Lung (tissue), 12 donors: ENCODE results near the gene GCNA. TPM values are rescaled to one million over a fixed set of nuclear protein-coding genes. Genes with fewer than 3 reads are reported as not detected.

Experiments used
- ATAC-seq: fragments of 200-7000 bp; cut with Tn5 transposase; one replicate; pipeline ENCODE4 v1.9.1; 2020; ENCODE audit warnings: moderate number of reproducible peaks; ENCODE audit not compliant: insufficient read depth, low FRiP score
- DNase-seq, 3 donors: peaks; one replicate each; pipeline ENCODE4 v3.0.0-alpha.2; 2013 to 2017
- H3K27ac ChIP-seq, 2 donors: one replicate each; pipeline ENCODE4 v1.5.1; 2013; ENCODE audit warnings: mild to moderate bottlenecking in 2 of 2, moderate library complexity in 2 of 2, control low read depth in 1 of 2, inconsistent platforms in 1 of 2, low read depth in 1 of 2, low read length in 1 of 2
- H3K27me3 ChIP-seq, 3 donors: one replicate each; pipeline ENCODE4 v1.5.1; 2013; ENCODE audit warnings: low read length in 2 of 3; ENCODE audit not compliant: control insufficient read depth in 3 of 3, insufficient read depth in 3 of 3
- H3K36me3 ChIP-seq, 4 donors: one replicate each; pipeline ENCODE4 v1.5.1; 2013; ENCODE audit warnings: low read length in 4 of 4, mild to moderate bottlenecking in 1 of 4, moderate library complexity in 1 of 4; ENCODE audit not compliant: control insufficient read depth in 4 of 4, insufficient read depth in 4 of 4
- H3K4me1 ChIP-seq, 5 donors: one replicate each; pipeline ENCODE4 v1.5.1; 2013; ENCODE audit warnings: low read length in 5 of 5, mild to moderate bottlenecking in 2 of 5, moderate library complexity in 1 of 5; ENCODE audit not compliant: control insufficient read depth in 5 of 5, insufficient read depth in 5 of 5
- H3K4me3 ChIP-seq: one replicate; pipeline ENCODE4 v1.5.1; 2013; ENCODE audit warnings: mild to moderate bottlenecking, control low read depth, moderate library complexity
- H3K9ac ChIP-seq, 2 donors: one replicate each; pipeline ENCODE4 v1.5.1; 2013; ENCODE audit warnings: low read length in 2 of 2, control low read depth in 1 of 2; ENCODE audit not compliant: insufficient read depth in 1 of 2
- H3K9me3 ChIP-seq, 4 donors: one replicate each; pipeline ENCODE4 v1.5.1; 2013; ENCODE audit warnings: low read length in 3 of 4, mild to moderate bottlenecking in 1 of 4, moderate library complexity in 1 of 4; ENCODE audit not compliant: control insufficient read depth in 4 of 4, insufficient read depth in 3 of 4
- whole genome bisulfite sequencing, 2 donors: extraction: QIAGEN DNeasy Blood & Tissue Kit; methylation state at CpG; one replicate each; pipeline ENCODE4 v1.1.7; 2013; 5-methylcytosine and 5-hydroxymethylcytosine counted together
- polyA plus RNA-seq, 2 donors: library from polyadenylated mRNA; stranded (reverse); fragments of 200-250 nt; gene quantifications; one replicate each; pipeline ENCODE4 v1.2.1, GENCODE V29; 2013
- total RNA-seq, 2 donors: library from RNA; depleted of rRNA in 1 of 2; stranded (reverse); fragments of >200 nt in 1 of 2; gene quantifications; one replicate each; pipeline ENCODE4 v1.2.1, GENCODE V29; 2014 to 2021
- TF ChIP-seq, protein P1 (sequence below): IDR thresholded peaks from 2 replicates; pipeline ENCODE4 v1.5.1; 2012; ENCODE audit warnings: mild to moderate bottlenecking; ENCODE audit errors: control extremely low read depth, extremely low read depth
- donor health status: control.
- donor health status: control.
- donor health status: Bipolar disorder and iron deficiency.
- donor health status: healthy.
- donor health status: DM: yes; HTN: yes; CAD: no.

Gene GCNA
- total and polyA plus RNA-seq, 4 donors = 0.92 to 3.7 (median 1.8) TPM

- H3K27ac ChIP-seq = no peak overlapping the region
- H3K9ac ChIP-seq = no peak overlapping the region
- H3K9me3 ChIP-seq = peaks cover 0 to 4% (median 0%) of the 10 kb centered on the region in 4 donors
- peaks cover 0 to 2% (median 0%) of the 10 kb centered on the region in 5 donors for H3K4me1 ChIP-seq
- DNase-seq = no peak
- H3K36me3 ChIP-seq = peaks cover 0 to 13% (median 5%) of the 10 kb centered on the region in 4 donors
- H3K27me3 ChIP-seq = peaks cover 0 to 2% (median 0%) of the 10 kb centered on the region in 3 donors
- 86 to 94% methylated on average over 4 to 10 of the region's 10 CpGs for WGBS, 2 donors
- H3K4me3 ChIP-seq = no peak overlapping the region
- no peak for ATAC-seq
- TF ChIP-seq, protein P1, sequence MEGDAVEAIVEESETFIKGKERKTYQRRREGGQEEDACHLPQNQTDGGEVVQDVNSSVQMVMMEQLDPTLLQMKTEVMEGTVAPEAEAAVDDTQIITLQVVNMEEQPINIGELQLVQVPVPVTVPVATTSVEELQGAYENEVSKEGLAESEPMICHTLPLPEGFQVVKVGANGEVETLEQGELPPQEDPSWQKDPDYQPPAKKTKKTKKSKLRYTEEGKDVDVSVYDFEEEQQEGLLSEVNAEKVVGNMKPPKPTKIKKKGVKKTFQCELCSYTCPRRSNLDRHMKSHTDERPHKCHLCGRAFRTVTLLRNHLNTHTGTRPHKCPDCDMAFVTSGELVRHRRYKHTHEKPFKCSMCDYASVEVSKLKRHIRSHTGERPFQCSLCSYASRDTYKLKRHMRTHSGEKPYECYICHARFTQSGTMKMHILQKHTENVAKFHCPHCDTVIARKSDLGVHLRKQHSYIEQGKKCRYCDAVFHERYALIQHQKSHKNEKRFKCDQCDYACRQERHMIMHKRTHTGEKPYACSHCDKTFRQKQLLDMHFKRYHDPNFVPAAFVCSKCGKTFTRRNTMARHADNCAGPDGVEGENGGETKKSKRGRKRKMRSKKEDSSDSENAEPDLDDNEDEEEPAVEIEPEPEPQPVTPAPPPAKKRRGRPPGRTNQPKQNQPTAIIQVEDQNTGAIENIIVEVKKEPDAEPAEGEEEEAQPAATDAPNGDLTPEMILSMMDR = no peak
Observed at GRCh38 chrX:71615954-71616353, 37.7 kb downstream of the GCNA start.

GRCh38 chrX:71616672-71617529 is 38.7 kb downstream of the GCNA start:
- Histone ChIP-seq H3K4me1 (peaks cover 0 to 2% (median 0%) of the 10 kb centered on the region in 5 donors), H3K9me3 (peaks cover 0 to 4% (median 0%) of the 10 kb centered on the region in 4 donors), H3K27ac (no peak overlapping the region), H3K4me3 (peak overlapping the region; percentile 4), H3K9ac (no peak overlapping the region), H3K36me3 (peaks cover 0 to 6% (median 2%) of the 10 kb centered on the region in 4 donors), H3K27me3 (no peaks in the 10 kb centered on the region)
- no peak for DNase-seq
- 82 to 83% methylated on average over 24 to 43 of the region's 43 CpGs for WGBS, 2 donors
- TF ChIP-seq, protein P1 = no peak
- ATAC-seq = no peak

DNA sequence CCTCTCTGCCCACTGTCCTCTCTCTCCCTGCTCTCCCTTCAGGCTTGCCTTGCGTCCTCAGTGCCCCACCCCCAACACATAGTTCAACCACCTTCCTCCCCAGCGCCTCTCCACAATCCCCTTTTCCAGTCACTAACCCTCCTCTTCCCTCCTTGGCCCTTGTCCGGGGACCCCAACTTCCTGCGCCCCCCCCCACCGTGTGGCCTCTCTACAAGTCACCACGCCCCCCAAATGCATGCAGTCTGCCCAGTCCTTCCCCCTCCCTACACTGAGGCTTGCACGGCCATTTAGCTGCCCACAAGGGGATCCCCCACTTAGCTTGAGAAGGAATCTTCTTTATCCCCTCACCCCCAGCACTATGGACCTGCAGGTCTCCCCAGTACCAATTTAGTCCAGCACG is 39.5 kb downstream of the GCNA start:
- Histone ChIP-seq H3K27ac (peak overlapping the region in 1 of 2 donors; percentile 9), H3K9me3 (peaks cover 0 to 2% (median 0%) of the 10 kb centered on the region in 4 donors), H3K9ac (no peak overlapping the region), H3K36me3 (peaks cover 0 to 3% (median under 1%) of the 10 kb centered on the region in 4 donors), H3K4me1 (peaks cover 0 to 6% (median 3%) of the 10 kb centered on the region in 5 donors), H3K4me3 (no peak overlapping the region), H3K27me3 (no peaks in the 10 kb centered on the region)
- WGBS, 2 donors = 59 to 68% methylated on average over 7 to 8 of the region's 8 CpGs
- ATAC-seq (no peak), DNase-seq (no peak)
- TF ChIP-seq, protein P1 = no peak
